HG03060 (cell line): Measurements from ENCODE around the gene NEURL1B.
"Not testable (repeated sequence)": the region's sequence is repeated elsewhere in the genome, so short reads cannot be mapped to it uniquely, and the experiment has no call there.

Experiments
- ATAC-seq: cut with Tn5 transposase; IDR thresholded peaks from one replicate; pipeline ENCODE4 v1.9.1; 2021; ENCODE audit warnings: low read depth, moderate number of reproducible peaks; ENCODE audit not compliant: unreplicated experiment

The NEURL1B gene, protein sequence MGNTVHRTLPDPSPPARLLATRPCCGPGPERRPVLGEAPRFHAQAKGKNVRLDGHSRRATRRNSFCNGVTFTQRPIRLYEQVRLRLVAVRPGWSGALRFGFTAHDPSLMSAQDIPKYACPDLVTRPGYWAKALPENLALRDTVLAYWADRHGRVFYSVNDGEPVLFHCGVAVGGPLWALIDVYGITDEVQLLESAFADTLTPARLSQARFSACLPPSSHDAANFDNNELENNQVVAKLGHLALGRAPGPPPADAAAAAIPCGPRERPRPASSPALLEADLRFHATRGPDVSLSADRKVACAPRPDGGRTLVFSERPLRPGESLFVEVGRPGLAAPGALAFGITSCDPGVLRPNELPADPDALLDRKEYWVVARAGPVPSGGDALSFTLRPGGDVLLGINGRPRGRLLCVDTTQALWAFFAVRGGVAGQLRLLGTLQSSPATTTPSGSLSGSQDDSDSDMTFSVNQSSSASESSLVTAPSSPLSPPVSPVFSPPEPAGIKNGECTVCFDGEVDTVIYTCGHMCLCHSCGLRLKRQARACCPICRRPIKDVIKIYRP

DNA sequence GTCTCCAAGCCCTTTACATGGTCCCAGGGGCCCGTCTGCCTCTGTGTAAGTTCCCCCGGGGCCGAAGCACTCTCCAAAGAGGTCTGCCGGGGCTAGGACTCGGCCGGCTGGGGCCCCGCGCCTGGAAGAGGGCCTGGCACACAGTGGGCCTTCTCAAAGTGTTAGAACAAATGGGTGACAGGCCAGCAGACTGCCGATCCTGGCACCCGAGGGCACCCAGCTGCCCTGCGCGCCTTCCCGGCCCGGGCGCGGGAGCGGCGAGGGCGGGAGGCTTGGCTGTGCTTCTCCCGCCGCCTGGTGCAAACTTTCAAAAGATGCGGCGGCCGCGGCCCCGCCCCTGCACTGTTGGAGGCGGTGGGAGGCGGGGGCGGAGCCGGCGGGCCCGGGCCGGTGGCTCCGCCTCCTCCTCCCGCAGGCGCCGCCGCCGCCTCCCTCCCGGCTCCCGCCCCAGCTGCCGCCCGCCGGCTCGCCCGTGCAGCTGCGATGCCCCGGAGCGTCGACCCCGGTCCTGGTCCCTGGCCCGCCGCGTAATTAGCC is at the start of gene NEURL1B:
Gene NEURL1B, plus strand, starts transcription at position 442 of the 537 bp plus-strand sequence. CDS start 144 bp downstream, outside the sequence.
- ATAC-seq, result no peak

DNA sequence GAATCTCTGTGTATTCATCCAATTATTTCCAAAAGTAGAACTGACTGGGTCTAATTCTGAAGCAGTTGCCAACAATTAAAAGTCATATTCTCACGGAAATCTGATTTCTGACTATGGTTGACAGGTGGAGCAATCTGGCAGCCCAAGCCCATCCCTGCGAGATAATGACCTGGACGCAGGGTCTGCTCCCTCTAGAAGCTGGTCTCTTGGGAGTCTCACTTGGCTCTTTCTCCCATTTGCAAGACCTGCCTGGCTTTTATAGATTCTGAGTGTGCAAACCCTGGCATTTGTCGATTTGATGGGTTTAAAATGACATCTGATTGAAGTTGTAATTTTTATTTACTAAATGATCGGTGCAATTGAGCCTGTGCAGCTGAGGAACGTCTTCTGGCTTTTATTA is 49.4 kb upstream of the NEURL1B start:
- no peak for ATAC-seq

DNA sequence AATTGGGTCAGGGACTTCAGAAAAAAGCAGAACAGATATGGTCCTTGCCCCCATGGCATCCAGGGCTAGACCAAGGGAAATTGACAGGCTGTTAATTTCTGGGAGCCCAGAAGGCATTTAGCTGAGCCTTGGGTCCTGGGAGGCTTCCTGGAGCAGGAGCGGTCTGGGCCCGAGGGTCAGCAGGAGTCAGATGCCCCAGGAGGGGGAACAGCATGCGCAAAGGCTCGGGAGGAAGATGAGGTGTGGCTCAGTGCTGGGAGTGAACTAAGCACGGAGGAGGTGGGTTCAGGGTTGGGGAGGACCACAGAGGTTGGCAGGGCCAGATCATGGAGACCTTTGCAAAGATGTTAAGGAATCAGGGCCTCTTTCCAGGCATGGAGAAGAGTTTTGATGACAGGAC is 48.2 kb upstream of the NEURL1B start:
- no peak for ATAC-seq

DNA sequence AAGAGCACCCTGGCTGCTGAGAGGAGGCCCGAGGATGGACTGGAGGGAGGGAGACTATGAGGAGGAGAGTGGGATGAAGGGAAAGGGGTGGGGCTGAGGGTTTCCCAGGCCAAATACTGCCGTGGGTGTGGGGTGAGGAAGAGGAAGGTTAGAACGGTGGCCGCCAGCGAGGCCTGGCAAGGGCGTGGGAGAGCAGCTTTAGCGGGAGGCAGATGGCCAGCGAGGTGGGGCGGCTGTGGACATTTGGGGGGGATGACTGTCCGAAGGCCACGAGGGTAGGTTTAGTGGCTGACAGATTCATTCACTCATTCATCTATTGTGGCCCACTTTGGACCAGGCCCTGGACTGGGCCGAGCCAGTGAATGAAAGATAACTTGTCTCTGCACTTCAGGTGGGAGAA is 47.8 kb upstream of the NEURL1B start:
- no peak for ATAC-seq

DNA sequence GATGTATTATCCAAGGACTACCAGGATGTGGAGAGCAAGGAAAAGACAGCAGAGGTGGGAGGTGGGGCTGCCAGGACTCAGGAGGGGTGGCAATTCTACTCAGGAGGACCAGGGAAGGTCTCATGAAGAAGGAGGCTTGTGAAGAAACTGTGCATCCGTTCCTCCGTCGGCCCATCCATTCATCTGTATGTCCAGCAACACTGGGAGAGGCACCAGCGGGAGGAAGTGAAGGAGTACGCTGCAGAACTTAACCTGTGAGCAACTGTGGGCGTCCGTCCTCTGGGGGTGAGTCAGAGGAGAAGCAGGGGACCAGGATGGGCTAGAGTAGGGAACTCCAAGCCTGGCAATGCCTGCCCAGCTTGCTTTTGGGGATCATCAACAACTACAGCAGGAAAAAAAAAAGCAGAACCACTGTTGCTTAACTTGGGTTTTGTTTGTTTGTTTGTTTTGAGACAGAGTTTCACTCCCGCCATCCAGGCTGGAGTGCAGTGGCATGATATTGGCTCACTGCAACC is 47.3 kb upstream of the NEURL1B start:
- ATAC-seq, result no peak

DNA sequence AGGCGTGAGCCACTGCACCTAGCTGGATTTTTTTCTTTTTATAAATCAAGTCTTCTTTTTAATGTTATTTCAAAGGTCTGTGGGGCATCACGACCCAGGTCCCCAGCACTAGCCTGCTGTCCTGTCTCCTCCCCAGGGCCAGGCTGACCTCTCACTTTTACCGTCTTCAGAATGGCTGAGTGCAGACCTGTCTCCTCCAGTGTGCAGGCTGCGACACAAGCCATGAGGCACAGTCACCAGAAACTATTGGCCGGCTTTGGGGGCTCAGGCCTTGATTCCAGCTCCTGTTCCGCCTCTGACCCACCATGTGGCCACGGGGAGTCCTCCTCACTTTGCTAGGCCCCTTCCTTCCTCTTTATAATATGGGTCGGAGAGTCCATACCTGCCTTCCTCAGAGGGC is 46.6 kb upstream of the NEURL1B start:
- ATAC-seq, result no peak

DNA sequence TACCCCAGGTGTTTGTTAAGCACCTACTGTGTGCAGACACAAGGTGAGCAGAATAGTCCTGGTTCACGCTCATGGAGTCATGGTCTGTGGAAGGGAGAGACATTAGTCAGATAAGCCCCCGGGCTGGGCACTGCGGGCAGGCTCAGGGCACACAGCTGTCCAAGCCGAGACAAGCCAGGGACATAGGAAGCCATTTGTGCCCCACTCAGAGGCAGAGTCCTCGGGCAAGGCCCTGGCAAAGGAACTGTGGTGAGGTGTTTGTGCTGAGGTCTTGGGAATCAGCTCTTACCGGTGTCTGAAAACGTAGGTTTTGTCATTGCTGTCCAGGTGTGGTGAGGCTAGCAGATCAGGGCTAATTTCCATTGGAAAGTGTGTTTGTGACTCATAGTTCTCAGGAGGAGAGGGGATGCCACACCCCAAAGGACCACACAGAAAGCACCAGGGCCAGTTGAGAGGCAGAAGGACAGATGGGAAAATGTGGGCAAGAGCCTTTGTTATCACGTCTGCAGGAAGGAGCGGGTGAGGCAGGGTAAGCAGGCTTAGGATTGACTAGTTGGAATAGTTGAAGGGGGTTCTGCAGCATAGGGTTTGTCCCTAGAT is 46.1 kb upstream of the NEURL1B start:
- ATAC-seq, result no peak

DNA sequence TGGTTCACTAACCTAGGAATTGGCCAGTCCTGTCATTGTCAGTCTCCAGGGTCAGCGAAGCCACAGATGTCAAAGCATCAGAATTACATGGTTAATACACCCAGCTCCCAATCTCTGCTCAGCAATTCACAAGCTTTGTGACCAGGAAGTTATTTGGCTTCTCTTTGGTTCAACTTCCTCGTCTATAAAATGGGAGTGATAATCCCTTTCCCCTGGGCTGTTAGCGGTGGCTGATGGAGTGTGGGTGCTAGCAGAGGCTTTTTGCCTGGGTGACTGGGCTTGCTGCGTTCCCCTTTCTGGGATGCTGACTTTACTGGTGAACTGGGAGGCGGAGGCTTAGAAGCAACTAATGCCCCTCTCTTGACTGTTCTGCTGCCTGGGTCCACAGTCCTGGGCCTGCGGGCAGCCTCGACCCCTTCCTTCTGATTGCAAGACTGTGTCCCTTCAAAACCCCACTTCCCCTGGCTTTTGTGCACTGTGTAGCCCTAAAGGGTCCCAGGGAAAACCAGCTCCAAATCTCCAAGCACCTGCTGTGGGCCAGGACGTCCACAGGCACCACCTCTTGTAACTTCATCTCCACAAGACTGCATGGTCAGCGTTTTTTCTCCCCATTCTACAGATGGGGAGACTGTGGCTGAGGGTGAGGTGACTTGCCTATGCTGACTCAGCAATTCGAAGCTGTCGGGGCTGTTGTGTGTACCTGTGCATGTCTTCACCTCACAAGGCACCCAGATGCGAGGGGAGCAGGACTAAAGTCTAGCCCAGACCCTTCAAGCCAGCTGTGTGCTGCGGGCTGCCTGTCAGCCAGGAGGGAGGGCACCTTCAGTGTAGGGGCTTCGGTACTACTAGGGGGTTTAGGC is 45.2 kb upstream of the NEURL1B start:
- ATAC-seq, result no peak

DNA sequence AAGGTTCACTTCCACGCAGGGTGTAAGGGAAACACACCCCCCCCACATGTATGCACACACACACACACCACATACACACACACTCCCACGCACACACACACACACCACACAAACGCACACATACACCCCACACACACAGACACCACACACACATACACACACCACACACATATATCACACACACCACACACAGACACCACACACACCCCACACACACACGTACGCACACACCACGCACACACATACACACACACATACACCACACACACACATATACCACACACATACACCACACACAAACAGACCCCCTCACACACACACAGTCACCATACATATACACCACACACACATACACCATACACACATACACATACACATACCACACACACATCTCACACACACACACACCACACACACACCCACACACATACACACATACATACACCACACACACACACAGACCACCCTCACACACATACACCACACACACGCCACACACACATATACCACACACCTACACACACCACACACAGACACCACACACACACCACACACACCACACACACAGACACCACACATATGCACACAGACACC is 44.3 kb upstream of the NEURL1B start:
- ATAC-seq, result no peak

DNA sequence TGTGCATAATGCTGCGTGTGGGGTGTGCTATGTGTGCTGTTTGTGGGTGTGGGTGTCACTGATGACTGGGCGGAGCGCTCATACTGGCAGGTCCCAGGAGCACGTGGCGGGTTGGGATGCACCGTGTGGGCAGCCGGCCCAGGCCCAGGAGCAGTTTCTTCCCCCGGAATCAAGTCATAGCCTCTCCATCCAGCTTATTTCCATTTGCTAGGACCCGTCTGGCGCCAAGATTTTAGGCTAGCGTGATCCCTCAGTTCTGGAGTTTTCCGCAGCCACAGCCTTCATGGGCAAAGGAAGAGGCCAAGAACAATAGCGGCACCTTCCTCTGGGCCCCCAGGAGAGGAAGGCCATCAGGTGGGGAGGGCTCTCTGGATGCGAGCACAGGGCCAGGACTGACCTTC is 43.3 kb upstream of the NEURL1B start:
- no peak for ATAC-seq

DNA sequence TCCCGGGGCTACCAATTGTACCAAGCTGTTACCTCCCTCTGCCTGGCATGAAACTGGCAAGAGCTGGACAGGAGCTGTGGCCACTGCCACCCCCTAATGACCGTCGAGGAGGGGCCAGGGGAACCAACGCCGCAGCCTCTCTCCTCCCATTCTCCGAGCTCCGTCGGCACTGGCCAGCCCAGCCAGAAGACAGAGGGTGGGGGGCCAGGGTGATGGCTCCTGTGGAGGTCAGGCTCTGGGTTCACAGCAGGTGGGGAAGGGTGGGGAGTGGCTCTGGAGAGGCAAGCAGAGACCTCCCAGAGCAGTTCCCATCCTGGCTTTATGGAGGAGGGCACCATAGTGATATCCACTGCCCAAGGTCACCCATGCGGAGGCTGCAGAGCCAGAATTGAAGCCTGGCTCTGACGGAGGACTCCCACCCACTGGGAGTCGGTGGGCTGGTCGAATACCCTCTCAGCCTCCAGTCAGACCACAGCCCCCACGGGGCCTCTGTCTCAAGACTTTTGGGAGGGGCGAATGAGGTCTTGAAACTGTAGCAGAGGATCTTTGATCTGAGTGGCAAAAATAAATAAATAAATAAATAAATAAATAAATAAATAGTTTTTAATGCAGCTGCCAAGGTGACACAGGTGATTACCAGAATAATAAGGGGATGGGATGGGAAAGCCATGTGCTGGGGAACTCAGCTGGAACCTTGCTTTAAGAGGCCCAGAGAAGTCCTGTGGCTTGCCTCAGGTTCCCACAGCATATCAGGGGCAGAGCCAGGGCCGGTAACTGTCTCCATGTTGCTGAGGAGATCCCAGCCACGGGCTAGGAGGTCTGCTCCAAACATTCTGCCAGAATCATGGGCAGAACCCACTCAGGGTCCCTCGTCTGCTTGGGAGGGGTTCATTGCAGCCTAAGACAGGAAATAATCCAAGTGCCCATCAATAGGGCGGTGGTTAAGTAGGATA is 42.5 kb upstream of the NEURL1B start:
- no peak for ATAC-seq

DNA sequence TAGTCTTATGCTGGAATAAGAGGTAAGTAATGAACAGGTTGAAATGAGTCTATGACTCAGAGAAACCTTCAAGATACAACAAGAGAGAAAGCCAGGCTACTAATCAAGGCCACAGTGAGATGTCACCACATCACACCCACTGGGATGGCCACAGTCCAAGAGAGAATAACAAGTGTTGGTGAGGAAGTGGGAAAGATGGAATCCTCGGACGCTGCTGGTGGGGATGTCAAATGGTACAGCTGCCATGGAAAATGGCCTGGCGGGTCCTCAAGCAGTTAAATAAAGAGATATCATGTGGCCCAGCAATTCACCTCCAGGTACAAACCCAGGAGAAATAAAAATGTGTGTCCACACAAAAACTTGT is 41.9 kb upstream of the NEURL1B start:
- ATAC-seq, result no peak

DNA sequence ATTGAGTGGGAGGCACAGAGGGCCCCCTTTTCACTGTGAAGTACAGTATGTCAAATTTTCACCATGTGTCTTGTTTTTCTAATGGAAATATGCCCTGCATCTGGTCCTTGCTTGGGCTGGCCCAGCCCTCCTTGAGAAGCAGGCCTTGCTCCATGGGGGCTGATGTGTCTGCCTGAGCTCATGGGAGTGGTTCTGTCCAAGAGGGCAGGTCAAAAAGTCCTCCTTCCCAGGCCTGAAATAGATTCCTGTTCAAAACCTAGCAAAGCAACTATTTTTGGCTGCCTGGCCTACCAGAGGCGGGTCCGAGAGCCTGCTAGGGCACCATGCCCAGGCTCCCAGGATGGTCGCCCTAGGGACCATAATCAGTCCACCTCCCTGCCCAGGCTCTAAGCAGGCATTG is 40.5 kb upstream of the NEURL1B start:
- no peak for ATAC-seq

DNA sequence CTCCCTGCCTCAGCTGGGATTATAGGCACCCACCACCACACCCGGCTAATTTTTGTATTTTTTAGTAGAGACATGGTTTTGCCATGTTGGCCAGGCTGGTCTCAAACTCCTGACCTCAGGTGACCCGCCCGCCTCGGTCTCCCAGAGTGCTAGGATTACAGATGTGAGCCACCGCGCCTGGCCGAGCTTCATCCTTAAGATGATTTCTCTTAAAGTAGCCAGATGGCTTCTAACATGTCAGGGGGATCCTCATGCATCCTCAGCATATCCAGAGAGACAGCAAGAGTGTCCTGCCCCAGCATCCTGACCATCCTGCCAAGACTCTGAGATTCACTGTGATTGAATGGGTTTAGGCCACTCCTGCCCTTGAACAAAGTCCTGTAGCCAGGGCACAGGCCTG is 39.5 kb upstream of the NEURL1B start:
- not testable (repeated sequence) for ATAC-seq

DNA sequence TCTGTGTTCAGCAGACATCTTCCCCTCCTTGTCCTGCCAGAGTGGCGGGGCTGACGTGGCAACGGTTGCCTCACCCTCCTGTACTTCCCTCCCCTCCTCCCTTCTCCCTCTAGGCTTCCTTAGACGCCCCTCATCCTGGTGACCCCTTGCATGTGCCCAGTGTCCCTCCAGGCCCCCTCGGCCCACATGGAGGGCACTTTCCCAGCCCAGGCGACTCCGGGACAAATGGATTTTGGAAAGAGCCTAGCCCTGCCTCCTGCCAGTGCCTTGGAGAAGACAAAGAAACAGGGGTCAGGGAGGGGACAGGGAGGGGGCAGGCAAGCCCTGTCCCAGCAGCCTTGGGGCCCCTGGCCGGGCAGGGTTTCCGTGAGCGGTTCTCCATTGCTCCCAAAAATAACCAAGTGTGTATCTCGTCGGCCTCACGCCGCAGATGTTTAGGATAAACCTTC is 38.3 kb upstream of the NEURL1B start:
- no peak for ATAC-seq

DNA sequence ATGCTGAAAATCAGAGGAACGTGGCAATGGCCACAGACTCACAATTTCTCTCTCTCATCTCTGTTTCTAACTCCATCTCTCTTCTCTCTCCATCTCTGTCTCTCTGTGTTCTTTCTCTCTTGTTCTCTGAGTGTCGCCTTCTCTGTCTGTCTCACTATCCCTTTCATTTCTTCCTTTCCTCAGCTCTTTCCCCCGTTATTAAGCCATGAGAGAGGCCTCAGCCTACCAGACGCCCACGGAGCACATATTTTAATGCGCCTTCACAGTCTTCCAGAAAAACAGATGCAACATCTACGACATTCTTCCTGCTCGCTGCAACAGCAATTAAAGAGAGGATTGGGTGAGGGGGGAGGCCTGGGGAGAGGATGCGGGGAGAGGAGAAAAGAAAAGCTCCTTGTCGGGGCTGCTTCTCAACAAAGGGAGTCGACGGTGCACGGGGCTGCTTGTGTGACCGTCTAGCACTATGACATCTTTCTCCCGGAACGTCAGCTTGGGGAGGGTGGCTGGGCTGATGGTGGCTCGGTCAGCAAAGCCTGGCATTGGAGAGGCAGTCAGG is 37.7 kb upstream of the NEURL1B start:
- no peak for ATAC-seq

DNA sequence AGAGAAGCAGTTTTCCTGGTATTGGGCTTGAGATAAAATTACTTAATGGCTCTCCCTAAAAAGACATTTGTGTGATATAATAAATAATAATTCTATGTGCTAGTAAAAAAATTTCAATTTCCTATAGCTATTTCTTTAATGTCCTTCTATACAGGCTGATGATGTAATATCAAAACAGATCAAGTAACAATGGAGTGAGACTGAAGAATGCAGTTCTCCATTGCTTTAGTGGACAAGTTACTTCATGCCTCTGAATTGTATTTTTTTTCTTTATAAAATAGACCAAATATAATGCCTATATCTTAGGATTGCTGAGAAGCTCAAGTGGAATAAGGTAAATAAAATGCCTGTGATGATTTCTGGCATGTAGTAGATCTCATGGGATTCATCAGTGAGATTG is 35.6 kb upstream of the NEURL1B start:
- no peak for ATAC-seq

DNA sequence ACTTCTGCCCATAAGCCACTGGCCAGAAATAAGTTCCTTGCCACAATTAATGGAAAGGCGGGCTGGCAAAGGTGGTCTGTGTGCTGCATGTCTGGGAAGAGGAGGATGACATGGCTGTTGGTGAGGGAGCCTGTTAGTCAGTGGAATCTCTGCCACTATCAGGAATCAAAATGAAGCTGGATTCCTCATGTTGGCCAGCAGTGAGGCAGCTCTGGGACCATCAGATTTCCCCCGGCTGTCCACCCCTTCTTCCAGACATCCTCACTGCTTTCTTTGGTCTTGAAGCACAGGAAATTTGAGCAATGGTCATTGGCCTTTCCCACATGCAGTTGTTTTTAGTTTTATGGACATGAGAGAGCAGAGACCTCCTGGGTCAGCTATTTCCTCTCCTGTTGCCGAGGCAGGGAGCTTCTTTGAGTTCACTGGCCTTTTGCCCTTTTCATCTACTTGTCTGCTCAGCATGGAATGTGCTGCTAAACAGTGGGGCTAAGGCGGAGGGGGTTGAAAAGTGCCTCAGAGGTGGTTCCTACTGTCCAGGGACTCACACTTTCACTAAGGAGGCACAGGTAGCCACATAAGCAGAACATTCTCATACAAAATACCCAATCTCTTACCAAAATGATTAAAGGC is 34.8 kb upstream of the NEURL1B start:
- no peak for ATAC-seq
